Mesenchymal stem cell (in vitro differentiated cells and primary cell): Measurements from ENCODE around the gene TBC1D32.

Source experiments
- DNase-seq: peaks from one replicate; pipeline ENCODE4 v3.0.0-alpha.2; 2013
- H2AFZ ChIP-seq: one replicate; pipeline ENCODE4 v1.6.1; 2013; ENCODE audit warnings: low read depth, mild to moderate bottlenecking, control low read depth, inconsistent platforms, low read length, moderate library complexity
- H2AK5ac ChIP-seq: 2 replicates; pipeline ENCODE4 v1.6.1; 2013; ENCODE audit warnings: low read length, moderate library complexity, mild to moderate bottlenecking, inconsistent platforms; ENCODE audit not compliant: severe bottlenecking
- H2BK120ac ChIP-seq: one replicate; pipeline ENCODE4 v1.6.1; 2013; ENCODE audit warnings: low read depth, mild to moderate bottlenecking, inconsistent platforms, low read length, moderate library complexity
- H2BK12ac ChIP-seq, 2 experiments: one replicate each; pipeline ENCODE4 v1.6.1; 2013; ENCODE audit warnings: inconsistent platforms in 2 of 2, low read length in 2 of 2, mild to moderate bottlenecking in 2 of 2, moderate library complexity in 2 of 2, control low read depth in 1 of 2
- H2BK15ac ChIP-seq: one replicate; pipeline ENCODE4 v1.6.1; 2013; ENCODE audit warnings: mild to moderate bottlenecking, low read depth, inconsistent platforms; ENCODE audit not compliant: poor library complexity, severe bottlenecking
- H2BK5ac ChIP-seq: 2 replicates; pipeline ENCODE4 v1.6.1; 2013; ENCODE audit warnings: low read depth, mild to moderate bottlenecking, low read length, control low read depth, inconsistent platforms; ENCODE audit not compliant: poor library complexity, severe bottlenecking
- H3K14ac ChIP-seq, 2 experiments: one replicate each; pipeline ENCODE4 v1.6.1; 2013; ENCODE audit warnings: inconsistent platforms in 2 of 2, low read length in 2 of 2, control low read depth in 1 of 2, mild to moderate bottlenecking in 1 of 2, moderate library complexity in 1 of 2
- H3K18ac ChIP-seq, 2 experiments: one replicate each; pipeline ENCODE4 v1.6.1; 2013; ENCODE audit warnings: inconsistent platforms in 2 of 2, low read length in 2 of 2, control low read depth in 1 of 2, low read depth in 1 of 2, mild to moderate bottlenecking in 1 of 2
- H3K23ac ChIP-seq, 2 experiments: one replicate each; pipeline ENCODE4 v1.6.1; 2013; ENCODE audit warnings: inconsistent platforms in 2 of 2, low read length in 2 of 2, mild to moderate bottlenecking in 2 of 2, moderate library complexity in 2 of 2, control low read depth in 1 of 2
- H3K27ac ChIP-seq: 2 replicates; pipeline ENCODE4 v1.5.1; 2013; ENCODE audit warnings: mild to moderate bottlenecking, moderate library complexity, low read length, control low read depth, inconsistent platforms; ENCODE audit not compliant: poor library complexity, severe bottlenecking
- H3K27me3 ChIP-seq, 2 experiments: 2 replicates each; pipeline versions ENCODE4 v1.6.1 to v1.7.0; 2013; ENCODE audit warnings: low read length in 2 of 2, mild to moderate bottlenecking in 2 of 2, moderate library complexity in 2 of 2, control low read depth in 1 of 2, inconsistent platforms in 1 of 2; ENCODE audit not compliant: control insufficient read depth in 1 of 2, insufficient read depth in 1 of 2
- H3K36me3 ChIP-seq, 2 experiments: 2 replicates each; pipeline versions ENCODE4 v1.6.1 to v1.7.0; 2013; ENCODE audit warnings: low read length in 2 of 2, control low read depth in 1 of 2, inconsistent platforms in 1 of 2, low read depth in 1 of 2, mild to moderate bottlenecking in 1 of 2; ENCODE audit not compliant: insufficient read depth in 2 of 2, control insufficient read depth in 1 of 2
- H3K4ac ChIP-seq, 2 experiments: one replicate each; pipeline ENCODE4 v1.6.1; 2013; ENCODE audit warnings: inconsistent platforms in 2 of 2, low read length in 2 of 2, mild to moderate bottlenecking in 2 of 2, moderate library complexity in 2 of 2, control low read depth in 1 of 2, low read depth in 1 of 2
- H3K4me1 ChIP-seq: 2 replicates; pipeline ENCODE4 v1.6.1; 2013; ENCODE audit warnings: low read depth, low read length, control low read depth; ENCODE audit not compliant: control insufficient read depth, insufficient read depth
- H3K4me2 ChIP-seq: 2 replicates; pipeline ENCODE4 v1.6.1; 2013; ENCODE audit warnings: low read length, mild to moderate bottlenecking, inconsistent platforms; ENCODE audit not compliant: poor library complexity, severe bottlenecking
- H3K4me3 ChIP-seq, 2 experiments: 2 replicates each; pipeline versions ENCODE4 v1.5.1 to v1.7.0; 2013; ENCODE audit warnings: low read length in 2 of 2, mild to moderate bottlenecking in 2 of 2, control low read depth in 1 of 2, low read depth in 1 of 2; ENCODE audit not compliant: insufficient read depth in 1 of 2
- H3K79me1 ChIP-seq: replicated peaks from 2 replicates; pipeline ENCODE4 v1.6.1; 2013; ENCODE audit warnings: mild to moderate bottlenecking, control low read depth, low read length, inconsistent platforms; ENCODE audit not compliant: poor library complexity, severe bottlenecking
- H3K9ac ChIP-seq: 2 replicates; pipeline ENCODE4 v1.7.0; 2013; ENCODE audit warnings: mild to moderate bottlenecking, low read length, moderate library complexity
- H3K9me3 ChIP-seq: 2 replicates; pipeline ENCODE4 v1.7.0; 2013; ENCODE audit warnings: mild to moderate bottlenecking, low read length; ENCODE audit not compliant: control insufficient read depth
- H4K8ac ChIP-seq: one replicate; pipeline ENCODE4 v1.6.1; 2013; ENCODE audit warnings: inconsistent platforms, mild to moderate bottlenecking, low read length, moderate library complexity
- H4K91ac ChIP-seq: one replicate; pipeline ENCODE4 v1.6.1; 2013; ENCODE audit warnings: mild to moderate bottlenecking, low read length, inconsistent platforms

The TBC1D32 gene

DNA sequence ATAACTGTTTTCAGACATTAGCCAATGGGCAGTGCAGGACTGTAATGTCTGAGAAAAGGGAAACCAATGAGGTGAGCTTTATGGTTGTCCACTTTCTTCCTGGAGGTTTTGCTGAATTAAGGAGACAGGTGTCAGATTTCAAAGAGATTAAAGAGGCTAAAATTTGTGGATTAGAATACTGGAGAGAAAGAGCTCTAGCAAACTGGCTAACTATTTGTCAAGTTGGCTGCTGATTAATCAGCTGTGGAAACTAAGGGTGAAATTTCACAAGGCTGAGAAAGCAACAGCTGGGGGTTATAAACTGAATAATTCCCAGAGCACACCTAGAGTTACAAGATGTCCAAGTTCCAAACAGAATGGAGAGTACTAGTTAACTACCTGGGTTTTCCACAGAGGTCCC lies 198.9 kb downstream of the TBC1D32 start:
- no peaks in the 10 kb centered on the region for H3K36me3 ChIP-seq
- no peak overlapping the region for H2AK5ac ChIP-seq
- no peak overlapping the region for H3K4me2 ChIP-seq
- H3K23ac ChIP-seq = no peak overlapping the region
- no peak for DNase-seq
- H2BK120ac ChIP-seq = no peak overlapping the region
- H3K4ac ChIP-seq = no peak overlapping the region
- no peaks in the 10 kb centered on the region for H3K4me1 ChIP-seq
- H4K91ac ChIP-seq = no peak overlapping the region
- H3K9ac ChIP-seq = no peak overlapping the region
- H4K8ac ChIP-seq = no peak overlapping the region
- H2AFZ ChIP-seq = no peak overlapping the region
- no peak overlapping the region for H2BK15ac ChIP-seq
- no peak overlapping the region for H3K14ac ChIP-seq
- H3K9me3 ChIP-seq = no peaks in the 10 kb centered on the region
- no peak overlapping the region for H2BK12ac ChIP-seq
- no peaks in the 10 kb centered on the region for H3K27me3 ChIP-seq
- no peak overlapping the region for H2BK5ac ChIP-seq
- H3K79me1 ChIP-seq = no peaks in the 10 kb centered on the region
- H3K27ac ChIP-seq = no peak overlapping the region
- no peak overlapping the region for H3K18ac ChIP-seq
- H3K4me3 ChIP-seq = no peak overlapping the region

- Histone ChIP-seq H3K4me3 (no peak overlapping the region), H2BK15ac (no peak overlapping the region), H2BK12ac (no peak overlapping the region), H4K8ac (no peak overlapping the region), H2BK5ac (no peak overlapping the region), H2AK5ac (no peak overlapping the region), H2AFZ (no peak overlapping the region), H3K14ac (no peak overlapping the region), H3K9me3 (no peaks in the 10 kb centered on the region), H3K4me2 (no peak overlapping the region), H3K4ac (no peak overlapping the region), H3K27me3 (no peaks in the 10 kb centered on the region), H3K18ac (no peak overlapping the region), H3K9ac (no peak overlapping the region), H2BK120ac (no peak overlapping the region), H3K36me3 (no peaks in the 10 kb centered on the region), H4K91ac (no peak overlapping the region), H3K23ac (no peak overlapping the region), H3K4me1 (no peaks in the 10 kb centered on the region), H3K79me1 (no peaks in the 10 kb centered on the region), H3K27ac (no peak overlapping the region)
- no peak for DNase-seq
Observed at GRCh38 chr6:121134922-121135321, 199.4 kb downstream of the TBC1D32 start.

DNA sequence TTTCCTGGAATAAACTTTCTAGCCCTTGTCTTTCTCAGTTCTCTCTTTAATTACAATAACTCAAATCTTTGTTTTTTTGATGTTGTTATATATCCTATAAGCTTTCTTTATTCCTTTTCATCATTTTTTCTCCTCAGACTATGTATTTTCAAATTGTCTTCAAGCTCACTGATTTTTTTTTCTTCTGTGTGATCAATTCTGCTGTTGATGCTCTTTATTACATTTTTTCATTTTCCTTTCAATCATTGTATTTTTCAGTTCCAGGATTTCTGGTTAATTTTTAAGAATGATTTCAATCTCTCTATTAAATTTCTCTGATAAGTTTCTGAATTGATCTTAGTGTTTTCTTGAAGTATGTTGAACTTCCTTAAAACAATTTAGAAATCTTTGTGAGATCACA lies 209.7 kb downstream of the TBC1D32 start:
- no peaks in the 10 kb centered on the region for H3K79me1 ChIP-seq
- no peak overlapping the region for H4K8ac ChIP-seq
- no peak overlapping the region for H2BK120ac ChIP-seq
- H3K4me3 ChIP-seq = no peak overlapping the region
- H3K27ac ChIP-seq = no peak overlapping the region
- H3K14ac ChIP-seq = no peak overlapping the region
- no peak overlapping the region for H3K18ac ChIP-seq
- no peak for DNase-seq
- H2BK12ac ChIP-seq = no peak overlapping the region
- peaks cover 8 to 42% of the 10 kb centered on the region in 2 experiments for H3K36me3 ChIP-seq
- H3K4me1 ChIP-seq = no peaks in the 10 kb centered on the region
- peaks cover 66% of the 10 kb centered on the region for H3K9me3 ChIP-seq
- H3K27me3 ChIP-seq = no peaks in the 10 kb centered on the region
- no peak overlapping the region for H2AFZ ChIP-seq
- no peak overlapping the region for H3K4me2 ChIP-seq
- no peak overlapping the region for H3K4ac ChIP-seq
- H2BK15ac ChIP-seq = no peak overlapping the region
- H4K91ac ChIP-seq = no peak overlapping the region
- no peak overlapping the region for H3K9ac ChIP-seq
- H2BK5ac ChIP-seq = no peak overlapping the region
- no peak overlapping the region for H3K23ac ChIP-seq
- no peak overlapping the region for H2AK5ac ChIP-seq

DNA sequence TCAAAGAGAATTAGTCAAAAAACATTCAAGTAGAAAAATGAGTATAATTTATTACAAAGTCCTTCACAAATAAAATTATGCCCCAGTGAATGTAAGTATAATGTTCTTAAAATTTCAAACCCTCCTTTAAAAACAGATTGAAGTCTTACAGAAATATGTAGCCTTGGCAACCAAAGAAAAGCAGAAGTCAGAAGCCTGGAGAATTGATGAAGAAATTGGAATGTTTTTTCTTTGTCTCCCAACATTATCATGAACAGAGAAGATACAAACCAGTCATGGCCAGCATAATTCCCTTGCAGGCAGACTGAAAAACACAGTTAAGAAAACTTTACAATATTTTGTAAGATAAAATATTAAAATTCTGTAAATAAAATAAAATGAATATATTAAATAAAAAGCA lies 221.9 kb downstream of the TBC1D32 start:
- H2BK15ac ChIP-seq = no peak overlapping the region
- no peak overlapping the region for H3K27ac ChIP-seq
- H3K4me1 ChIP-seq = no peaks in the 10 kb centered on the region
- DNase-seq = no peak
- H2AK5ac ChIP-seq = no peak overlapping the region
- no peak overlapping the region for H3K18ac ChIP-seq
- H3K14ac ChIP-seq = no peak overlapping the region
- no peak overlapping the region for H2BK5ac ChIP-seq
- H4K91ac ChIP-seq = no peak overlapping the region
- no peaks in the 10 kb centered on the region for H3K36me3 ChIP-seq
- no peak overlapping the region for H4K8ac ChIP-seq
- H3K9me3 ChIP-seq = no peaks in the 10 kb centered on the region
- no peak overlapping the region for H2BK120ac ChIP-seq
- H3K27me3 ChIP-seq = no peaks in the 10 kb centered on the region
- no peak overlapping the region for H3K4me3 ChIP-seq
- no peak overlapping the region for H2BK12ac ChIP-seq
- no peak overlapping the region for H3K9ac ChIP-seq
- no peak overlapping the region for H3K23ac ChIP-seq
- no peak overlapping the region for H3K4ac ChIP-seq
- H2AFZ ChIP-seq = no peak overlapping the region
- H3K79me1 ChIP-seq = no peaks in the 10 kb centered on the region
- H3K4me2 ChIP-seq = no peak overlapping the region
